ENCODE measurements around the gene ATG4A.

ATG4A gene, protein sequence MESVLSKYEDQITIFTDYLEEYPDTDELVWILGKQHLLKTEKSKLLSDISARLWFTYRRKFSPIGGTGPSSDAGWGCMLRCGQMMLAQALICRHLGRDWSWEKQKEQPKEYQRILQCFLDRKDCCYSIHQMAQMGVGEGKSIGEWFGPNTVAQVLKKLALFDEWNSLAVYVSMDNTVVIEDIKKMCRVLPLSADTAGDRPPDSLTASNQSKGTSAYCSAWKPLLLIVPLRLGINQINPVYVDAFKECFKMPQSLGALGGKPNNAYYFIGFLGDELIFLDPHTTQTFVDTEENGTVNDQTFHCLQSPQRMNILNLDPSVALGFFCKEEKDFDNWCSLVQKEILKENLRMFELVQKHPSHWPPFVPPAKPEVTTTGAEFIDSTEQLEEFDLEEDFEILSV

DNA sequence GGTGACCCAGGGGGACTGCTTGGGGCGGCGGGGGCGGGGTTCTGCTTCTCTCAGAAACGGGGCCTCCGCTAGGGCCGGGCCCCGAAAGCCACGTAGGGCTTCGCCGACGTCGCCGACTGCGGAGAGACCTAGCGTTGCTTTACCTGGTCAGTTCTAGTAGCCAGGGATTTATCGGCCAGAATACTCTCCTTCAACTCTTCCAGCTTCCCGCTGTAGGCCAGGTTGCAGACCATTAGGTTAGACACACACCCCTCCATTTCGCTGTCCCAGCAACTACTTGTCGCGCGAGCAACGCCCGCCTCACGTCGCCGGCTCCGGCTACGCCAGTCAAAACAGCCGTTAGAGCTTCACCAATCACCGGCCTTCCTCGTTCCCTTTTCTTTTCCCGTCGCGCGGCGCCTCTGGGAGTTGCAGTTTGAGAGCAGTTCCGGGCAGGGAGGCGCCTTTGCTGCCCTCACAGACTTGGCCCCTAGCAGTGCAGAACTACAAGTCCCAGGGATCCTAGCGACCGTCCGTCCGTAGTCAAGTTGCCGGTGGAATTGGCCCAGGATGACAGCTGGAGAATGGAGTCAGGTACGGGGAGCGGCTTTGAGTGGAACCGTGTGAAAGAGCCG lies at the start of gene ATG4A, which contains the start of gene PSMD10:
Gene ATG4A, plus strand, starts transcription at position 515 of the 614 bp plus-strand sequence. Its CDS starts 49 bp downstream, at position 564.
Gene PSMD10, minus strand, starts transcription at position 279 of the 614 bp plus-strand sequence. Its CDS starts 22 bp downstream, at position 257.
- peak; percentile 89 for DNase-seq

DNA sequence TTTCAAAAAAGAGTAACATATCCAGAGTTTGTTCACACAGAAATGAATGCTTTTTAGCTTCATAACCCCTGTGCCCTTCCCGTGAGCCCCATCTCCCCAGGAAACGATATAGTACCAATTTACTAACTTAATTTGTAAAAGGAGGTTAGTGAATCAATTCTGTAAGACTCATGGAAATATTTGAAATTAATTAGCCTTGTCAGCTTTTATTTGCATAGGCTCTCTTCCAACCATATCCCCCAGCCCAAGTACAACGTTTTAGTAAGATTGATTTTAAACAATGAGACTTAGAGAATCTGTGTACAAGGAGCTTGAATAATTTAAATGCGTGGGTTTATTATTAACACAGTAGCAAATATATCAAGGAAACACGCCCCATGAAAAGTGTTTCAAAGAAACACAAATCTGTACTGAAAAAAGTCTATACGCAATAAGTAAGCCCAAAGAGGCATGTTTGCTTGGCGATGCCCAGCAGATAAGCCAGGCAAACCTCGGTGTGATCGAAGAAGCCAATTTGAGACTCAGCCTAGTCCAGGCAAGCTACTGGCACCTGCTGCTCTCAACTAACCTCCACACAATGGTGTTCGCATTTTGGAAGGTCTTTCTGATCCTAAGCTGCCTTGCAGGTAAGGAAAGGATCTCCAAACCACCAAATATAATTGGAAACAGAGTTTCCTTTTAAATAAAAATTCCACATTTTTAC lies 46.9 kb upstream of the ATG4A start, which contains the start of gene VSIG1:
Gene VSIG1, plus strand, starts transcription at position 512 of the 703 bp plus-strand sequence. Its CDS starts 66 bp downstream, at position 578.
- no peak for DNase-seq

GRCh38 chrX:108049649-108050048 lies 41.9 kb upstream of the ATG4A start:
- no peak for DNase-seq

DNA sequence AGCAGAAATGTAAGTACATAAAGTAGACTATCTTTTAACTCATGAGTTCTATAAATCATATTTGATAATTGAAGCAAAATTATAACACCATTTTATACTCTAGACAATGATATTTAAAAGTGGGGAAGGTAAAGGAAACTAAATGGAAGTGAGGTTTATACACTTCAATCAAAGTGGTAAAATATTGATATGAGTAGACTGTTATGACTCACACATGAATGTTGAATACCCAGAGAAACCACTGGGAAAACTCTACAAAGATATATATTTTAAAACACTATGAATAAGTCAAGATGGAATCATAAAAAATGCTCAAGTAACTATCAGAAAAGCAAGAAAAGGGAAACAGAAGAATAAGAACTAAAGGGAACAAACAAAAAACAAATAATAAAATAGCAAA lies 38.4 kb upstream of the ATG4A start:
- no peak for DNase-seq

GRCh38 chrX:108055546-108055945 lies 36.0 kb upstream of the ATG4A start:
- no peak for DNase-seq

DNA sequence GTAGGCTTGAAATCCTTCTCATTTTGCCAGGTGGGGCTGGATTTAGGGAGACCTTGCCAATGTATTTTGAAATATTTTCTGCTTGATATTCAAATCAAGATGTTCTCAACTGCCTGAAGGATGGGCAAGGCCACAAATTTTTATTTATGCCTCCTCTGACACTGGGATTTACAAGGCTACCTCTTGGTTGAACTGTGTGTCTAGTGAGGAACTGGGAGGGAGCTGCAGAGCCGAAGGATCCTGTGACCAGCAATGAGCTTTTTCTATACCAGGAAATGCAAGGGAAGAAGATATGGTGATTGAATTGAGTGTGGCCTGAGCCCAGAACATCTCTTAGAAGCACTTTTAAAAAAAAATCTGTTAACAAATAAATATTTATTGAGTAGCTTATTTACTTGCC lies 31.8 kb upstream of the ATG4A start:
- no peak for DNase-seq

DNA sequence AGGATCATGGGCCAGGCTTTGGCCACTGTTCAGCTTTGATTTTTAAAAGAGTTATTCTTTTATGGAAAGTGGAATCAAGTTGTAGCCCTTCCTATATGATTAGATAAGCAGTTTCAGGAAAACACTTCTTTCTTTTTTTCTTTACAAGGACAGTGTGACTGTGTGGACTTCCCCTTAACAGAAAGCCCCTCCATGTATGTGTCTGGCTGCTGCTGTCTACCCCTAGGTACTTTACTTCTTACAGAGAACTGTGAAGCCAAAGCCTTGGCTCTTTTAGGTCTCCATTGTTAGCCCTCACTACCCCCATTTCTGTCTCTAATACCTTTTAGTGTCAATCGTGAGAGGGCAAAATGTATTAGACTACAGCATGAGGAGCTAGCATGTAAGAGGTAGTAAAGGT lies 27.6 kb upstream of the ATG4A start:
- no peak for DNase-seq

GRCh38 chrX:108064613-108065012 lies 27.0 kb upstream of the ATG4A start:
- no peak for DNase-seq

GRCh38 chrX:108068121-108068520 lies 23.5 kb upstream of the ATG4A start:
- DNase-seq, result no peak

DNA sequence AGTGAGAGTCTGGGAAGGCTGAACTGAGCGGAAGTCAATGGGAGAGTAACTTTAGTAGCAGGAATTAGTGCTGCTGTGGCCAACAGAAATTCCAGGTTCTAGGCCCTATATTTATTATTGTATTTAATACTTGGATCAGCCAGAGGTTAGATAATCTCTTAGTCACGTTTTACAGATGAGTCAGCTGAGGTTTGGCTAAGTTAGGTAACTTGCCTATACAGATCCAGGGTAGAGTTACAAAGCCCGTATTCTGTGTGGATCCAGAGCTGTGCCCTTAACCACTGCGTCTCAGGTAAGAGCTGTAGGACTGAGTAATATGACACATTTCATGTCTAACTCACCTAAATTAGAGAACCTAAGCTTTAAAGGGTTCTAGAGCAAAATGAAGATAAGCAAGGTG lies 20.7 kb upstream of the ATG4A start:
- no peak for DNase-seq

DNA sequence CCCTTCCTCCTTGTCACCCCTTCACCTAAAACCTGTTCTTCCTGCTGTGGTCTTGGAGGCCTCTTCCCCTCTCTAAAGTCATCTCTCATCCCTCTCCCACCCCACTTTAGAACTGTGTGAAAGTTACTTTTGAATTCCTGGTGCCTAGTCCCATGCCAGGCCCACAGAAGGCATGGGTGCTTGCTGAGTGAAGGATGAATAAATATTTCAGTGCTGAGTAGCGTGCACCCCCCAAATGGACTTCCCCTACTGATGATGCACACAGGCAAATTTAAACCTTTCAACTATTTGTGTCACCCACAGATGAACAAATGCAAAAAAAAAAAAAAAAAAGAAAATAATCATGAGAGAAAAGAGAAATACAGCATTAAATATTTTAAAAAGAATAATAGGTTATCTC lies 20.0 kb upstream of the ATG4A start:
- DNase-seq, result no peak

DNA sequence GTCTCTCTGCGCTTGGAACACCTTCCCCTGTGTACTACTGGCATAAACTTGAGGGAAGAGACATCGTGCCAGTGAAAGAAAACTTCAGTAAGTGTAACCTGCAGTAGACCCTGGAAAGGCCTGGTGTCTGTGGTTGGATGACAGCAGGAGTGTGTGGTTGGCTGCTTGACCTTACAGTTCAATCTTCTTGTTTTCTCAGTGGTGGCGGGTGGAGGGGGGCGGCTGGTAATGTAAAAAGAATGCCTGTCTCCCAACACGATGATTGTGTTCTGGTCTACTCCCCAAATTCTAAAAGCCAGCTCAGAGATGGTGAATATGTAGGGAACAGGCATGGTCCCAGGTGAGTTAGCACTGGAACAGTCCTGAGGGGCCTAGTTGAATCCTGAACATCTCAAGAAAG lies 18.8 kb upstream of the ATG4A start:
- no peak for DNase-seq

GRCh38 chrX:108081110-108081509 lies 10.5 kb upstream of the ATG4A start:
- no peak for DNase-seq

DNA sequence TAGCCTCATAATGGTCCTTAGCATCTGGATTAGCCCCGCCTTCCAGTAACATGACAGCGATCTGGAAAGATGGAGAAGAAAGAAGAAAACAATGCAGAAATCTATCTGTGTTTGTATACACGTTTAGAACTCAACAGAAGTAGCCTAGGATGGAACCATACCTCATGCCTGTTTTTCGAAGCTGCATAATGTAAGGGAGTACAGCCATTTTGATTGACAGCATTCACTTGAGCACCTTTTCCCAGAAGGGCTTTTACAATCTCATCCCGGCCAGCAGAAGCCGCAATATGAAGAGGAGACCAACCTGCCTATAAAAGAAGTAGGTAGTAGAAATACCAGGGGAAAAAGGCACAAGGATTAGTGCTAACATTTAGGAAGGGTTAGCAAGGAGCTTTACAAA lies 3.8 kb upstream of the ATG4A start:
- DNase-seq, result no peak

GRCh38 chrX:108088511-108088910 lies 3.1 kb upstream of the ATG4A start:
- no peak for DNase-seq

- DNase-seq, result no peak
These were observed 901 bp upstream of the ATG4A start for GRCh38 chrX:108090491-108091263.

GRCh38 chrX:108091878-108092291 lies 307 bp downstream of the ATG4A start:
- peak; percentile 32 for DNase-seq

DNA sequence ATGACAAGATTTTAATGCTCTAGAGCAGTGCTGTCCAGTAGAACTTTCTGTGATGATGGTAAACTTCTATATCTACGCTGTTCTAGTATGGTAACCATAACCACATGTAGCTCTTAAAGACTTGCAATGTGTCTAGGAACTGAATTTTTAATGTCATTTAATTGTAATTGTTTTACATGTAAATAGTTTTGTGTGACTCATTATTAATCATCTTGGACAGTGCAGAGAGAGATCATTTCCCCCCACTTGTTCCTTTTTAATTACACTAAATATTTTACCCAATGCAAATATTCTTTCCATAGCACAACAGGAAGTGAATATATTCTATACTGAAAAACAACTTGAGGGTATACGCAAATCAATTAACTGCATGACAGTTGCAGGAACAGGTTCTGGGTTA lies 5.8 kb downstream of the ATG4A start:
- no peak for DNase-seq

- DNase-seq, result no peak
These were observed 13.9 kb downstream of the ATG4A start for GRCh38 chrX:108105473-108105872.

GRCh38 chrX:108114541-108114940 lies 23.0 kb downstream of the ATG4A start:
- no peak for DNase-seq

DNA sequence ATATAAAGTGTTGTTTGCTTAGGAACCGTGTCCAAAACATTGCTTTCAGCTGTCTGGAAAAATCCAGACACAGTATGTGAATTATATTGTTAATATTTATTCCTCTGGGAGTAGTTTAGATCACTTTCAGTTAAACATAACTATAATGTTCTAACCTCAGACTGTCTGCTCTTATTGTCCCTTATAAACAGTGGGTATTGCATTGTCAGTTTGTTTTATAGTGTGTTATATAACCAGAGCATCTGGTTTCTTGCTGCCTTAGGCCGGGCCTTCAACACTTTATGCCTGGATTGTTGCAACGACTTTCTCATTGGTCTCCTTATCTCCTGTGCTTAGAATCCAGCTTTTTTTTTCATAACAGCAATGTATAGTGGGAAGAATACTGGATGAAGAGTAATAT lies 26.4 kb downstream of the ATG4A start:
- DNase-seq, result no peak

GRCh38 chrX:108121291-108121690 lies 29.7 kb downstream of the ATG4A start:
- no peak for DNase-seq

GRCh38 chrX:108122748-108123147 lies 31.2 kb downstream of the ATG4A start:
- no peak for DNase-seq

Data from DMS79 (cell line).